Measurements from ENCODE around the gene FUCA1.
A peak's percentile ranks its signal among the peaks of the same experiment; 100 is the strongest.
"Not testable (repeated sequence)": the region's sequence is repeated elsewhere in the genome, so short reads cannot be mapped to it uniquely, and the experiment has no call there.

The FUCA1 gene

DNA sequence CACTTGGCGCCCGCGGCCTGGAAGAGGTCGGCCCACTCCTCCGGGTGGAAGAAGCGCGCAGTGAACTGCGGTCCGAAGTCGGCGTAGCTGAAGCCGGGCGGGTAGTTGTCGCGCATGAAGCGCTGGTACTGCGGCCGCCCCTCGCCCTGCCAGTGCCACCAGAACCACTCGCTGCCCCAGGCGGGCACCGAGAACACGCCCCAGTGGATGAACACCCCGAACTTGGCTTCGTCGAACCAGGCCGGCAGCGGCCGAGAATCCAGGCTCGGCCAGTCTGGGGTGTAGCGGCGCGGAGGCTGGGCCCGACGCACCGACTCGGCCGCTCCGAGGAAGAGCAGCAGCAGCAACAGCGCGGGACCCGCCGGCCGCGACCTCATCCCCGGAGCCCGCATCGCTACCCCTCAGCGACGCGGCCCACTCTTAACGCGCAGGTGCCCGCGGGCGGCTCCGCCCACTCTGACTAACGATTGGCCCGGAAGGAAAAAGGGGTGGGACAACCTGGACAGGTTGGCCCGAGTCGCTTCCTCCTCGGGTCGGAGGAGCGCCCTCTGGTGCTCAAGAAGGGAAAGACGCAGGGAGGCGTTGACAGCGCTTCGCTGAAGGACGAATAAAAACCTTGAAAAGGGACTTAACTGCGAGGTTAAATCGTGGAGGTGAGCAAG is at the start of gene FUCA1:
TSS of gene FUCA1 (minus strand) at position 396 of the 662 bp plus-strand sequence. CDS start at position 392, 4 bp downstream.
- DNase-seq, result peak; percentile 55 to 87

DNA sequence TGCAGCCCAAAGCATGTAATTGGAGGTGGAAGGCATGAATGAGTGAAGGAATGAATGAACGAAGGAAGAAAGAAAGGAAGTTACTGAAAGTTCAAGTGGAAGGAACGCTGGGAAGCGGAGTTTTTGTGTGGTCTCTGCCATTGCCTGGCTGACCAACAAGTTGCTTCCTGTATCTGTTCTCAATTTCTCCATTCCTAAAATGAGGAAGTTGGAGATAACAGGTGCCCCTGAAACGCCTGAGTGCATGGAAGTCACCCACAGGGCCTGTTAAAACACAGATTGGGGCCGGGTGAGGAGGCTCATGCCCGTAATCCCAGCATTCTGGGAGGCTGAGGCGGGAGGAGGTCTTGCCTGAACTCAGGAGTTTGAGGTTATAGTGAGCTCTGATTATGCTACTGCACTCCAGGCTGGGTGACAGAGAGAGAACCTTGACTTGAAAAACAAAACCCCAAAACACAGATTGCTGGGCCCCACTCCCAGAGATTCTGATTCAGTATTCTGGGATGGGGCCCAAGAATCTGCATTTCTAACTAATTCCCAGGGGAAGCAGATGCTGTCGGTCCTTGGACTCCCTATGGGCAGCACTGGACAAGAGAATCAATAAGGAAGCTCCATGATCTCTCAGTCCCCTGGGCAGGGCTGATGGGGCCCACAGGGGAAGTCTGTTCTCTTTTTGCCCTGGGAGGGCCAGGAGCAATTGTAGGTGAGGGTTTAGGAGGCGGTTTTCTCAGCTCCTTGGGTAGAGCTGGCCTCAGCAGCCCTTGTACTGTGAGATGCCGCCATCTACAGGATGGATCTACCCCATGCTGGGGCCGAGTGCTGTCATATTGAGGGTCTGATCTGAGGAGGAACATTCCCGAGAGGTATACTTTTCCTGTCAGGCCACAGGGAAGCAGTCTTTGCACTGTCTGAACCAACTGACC is 48.4 kb upstream of the FUCA1 start:
- peak; percentile 28 to 71 for DNase-seq

DNA sequence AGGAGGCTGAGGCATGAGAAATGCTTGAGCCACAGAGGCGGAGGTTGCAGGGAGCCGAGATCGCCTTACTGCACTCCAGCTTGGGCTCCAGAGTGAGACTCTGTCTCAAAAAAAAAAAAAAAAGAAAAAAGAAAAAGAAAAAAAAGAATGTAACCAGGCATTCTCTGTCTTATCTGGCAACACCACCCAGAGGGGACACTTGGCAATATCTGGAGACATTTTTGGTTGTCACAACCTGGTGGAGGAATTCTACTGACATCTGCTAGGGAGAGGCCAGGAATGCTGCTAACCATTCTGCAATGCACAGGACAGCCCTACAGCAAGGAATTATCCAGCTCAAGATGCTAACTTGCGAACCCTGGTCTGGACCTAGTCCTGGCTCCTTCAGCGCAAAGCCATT is 47.4 kb upstream of the FUCA1 start:
- DNase-seq, result no peak

DNA sequence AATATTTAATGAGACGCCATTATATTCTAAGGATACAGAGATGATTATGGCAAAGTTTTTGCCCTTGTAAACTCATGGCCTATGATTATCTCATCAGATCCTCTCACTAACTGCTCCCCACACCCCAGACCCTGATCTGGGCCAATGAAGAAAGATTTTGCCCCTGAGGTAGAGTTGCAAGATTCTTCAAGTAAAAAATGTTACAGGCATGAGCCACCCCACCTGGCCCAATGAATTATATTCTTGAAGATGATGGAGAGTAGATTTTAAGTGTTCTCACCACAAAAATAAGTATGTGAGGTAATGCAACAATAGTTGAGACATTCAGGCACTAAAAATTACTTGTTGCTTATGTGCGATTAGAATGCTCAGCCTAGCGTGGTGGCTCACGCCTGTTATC is 46.8 kb upstream of the FUCA1 start:
- no peak for DNase-seq

DNA sequence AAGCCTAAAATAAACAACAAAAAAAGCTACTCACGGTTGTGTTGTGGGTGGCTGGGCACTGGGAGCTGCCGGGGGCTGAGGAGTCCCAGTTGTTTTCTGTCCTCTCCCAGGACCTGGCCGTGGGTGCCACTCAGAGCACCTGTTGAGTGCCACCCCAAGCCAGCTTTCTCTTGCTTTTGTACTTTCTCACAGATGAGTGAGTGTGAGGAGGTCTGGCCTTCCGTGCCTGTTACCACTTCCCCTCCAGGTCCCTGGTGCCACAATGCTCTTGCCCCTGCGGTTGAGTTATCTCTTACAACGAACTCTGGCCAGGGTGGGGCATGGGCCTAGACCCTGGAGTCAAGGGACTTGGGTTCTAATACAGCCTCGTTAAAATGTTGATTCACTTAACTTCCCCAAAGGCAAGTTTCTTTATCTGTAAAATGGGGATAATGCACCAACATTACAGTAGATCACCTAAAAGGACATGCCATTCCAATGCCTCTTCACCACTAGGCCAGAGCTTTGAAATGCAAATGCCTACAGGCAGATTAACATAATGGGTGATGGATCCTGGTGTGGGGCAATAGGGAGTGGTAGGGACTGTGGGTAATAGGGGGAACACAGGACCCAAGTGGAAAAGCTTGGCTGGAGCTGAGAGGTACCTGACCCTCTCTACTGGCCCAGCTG is 45.3 kb upstream of the FUCA1 start, which contains the start of gene CNR2:
TSS of gene CNR2 (minus strand) at position 151 of the 669 bp plus-strand sequence. CDS start 37,745 bp downstream, outside the sequence.
- peak in 1 of 2 donors; percentile 28 for DNase-seq

DNA sequence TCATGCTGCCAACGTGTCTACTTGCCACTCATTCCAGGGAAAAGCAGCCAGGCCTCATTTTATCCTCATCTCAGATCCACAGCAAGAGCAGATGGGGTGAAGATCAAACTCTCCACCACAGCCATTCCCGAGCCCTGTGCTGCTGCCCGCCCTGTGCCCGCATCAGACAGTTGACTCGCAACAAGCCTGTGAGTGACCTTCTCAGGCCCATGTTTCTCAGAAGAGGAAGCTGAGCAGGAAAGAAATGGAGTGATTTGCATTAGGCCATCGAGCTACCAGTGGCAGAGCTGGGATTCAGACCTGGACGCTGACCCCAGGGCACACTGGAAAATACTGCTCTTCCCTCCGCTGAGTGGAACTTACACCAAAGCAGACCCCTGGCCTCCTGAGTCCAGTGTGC is 43.8 kb upstream of the FUCA1 start:
- no peak for DNase-seq

DNA sequence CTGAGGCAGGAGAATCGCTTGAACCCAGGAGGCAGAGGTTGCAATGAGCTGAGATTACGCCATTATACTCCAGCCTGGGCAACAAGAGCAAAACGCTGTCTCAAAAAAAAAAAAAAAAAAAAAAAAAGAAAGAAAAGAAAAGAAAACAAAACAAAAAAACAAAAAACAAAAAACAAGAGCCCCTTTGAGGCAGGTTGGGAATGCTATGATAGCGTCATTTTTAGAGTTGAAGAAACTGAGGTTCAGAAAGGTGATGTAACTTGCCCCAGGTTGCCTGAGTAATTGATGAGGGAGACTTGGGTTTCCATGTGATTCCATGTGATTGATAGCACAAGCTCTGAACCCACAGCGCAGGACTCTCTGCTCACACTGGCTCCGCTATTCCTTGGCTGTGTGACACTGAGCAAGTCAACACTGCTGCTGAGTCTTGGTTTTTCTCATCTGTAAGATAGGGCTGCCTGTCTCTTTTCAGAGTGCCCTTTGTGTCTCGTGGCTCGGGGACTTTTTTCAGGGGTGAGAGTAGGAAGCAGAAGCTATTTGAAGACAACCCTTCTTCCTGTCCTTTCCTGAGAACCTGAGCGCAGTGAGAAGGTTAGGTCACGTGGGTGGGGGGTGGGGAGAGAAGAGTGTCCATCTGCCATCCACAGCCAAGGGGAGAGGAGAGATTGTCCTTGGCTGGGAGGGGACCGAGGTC is 42.6 kb upstream of the FUCA1 start:
- peak in 1 of 2 donors; percentile 35 for DNase-seq

DNA sequence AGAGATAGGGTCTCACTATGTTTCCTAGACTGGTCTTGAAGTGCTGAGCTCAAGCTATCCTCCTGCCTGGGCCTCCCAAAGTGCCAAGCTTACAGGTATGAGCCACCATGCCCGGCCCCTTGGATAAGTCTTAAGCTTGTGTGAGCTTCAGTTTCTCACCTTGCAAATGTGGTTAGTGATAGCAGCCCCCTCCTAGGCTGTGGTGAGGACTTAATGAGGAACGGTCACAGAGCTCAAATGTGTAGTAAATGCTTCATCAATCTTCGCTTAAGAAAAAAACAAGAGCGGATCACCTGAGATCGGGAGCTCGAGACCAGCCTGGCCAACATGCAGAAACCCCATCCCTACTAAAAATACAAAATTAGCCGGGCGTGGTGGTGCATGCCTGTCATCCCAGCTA is 42.1 kb upstream of the FUCA1 start:
- DNase-seq, result no peak

DNA sequence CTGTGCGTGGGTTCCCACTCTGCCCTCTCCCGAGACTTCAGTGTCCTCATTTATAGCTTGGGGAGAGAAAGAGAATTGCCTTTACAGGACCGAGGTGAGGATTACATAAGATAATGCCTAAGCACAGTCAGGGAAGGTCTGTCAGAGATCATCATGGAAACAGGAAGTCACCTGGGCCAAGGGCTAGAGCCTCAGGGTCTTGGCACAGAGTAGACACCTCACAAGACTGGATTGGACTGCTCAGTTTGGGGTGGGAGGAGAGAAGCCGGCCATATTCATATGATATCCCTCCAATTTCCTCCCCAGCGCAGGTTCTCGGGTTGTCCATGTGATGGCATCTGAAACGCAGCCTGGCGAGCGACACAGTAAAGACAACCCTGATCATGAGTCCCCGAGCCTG is 41.3 kb upstream of the FUCA1 start:
- no peak for DNase-seq

DNA sequence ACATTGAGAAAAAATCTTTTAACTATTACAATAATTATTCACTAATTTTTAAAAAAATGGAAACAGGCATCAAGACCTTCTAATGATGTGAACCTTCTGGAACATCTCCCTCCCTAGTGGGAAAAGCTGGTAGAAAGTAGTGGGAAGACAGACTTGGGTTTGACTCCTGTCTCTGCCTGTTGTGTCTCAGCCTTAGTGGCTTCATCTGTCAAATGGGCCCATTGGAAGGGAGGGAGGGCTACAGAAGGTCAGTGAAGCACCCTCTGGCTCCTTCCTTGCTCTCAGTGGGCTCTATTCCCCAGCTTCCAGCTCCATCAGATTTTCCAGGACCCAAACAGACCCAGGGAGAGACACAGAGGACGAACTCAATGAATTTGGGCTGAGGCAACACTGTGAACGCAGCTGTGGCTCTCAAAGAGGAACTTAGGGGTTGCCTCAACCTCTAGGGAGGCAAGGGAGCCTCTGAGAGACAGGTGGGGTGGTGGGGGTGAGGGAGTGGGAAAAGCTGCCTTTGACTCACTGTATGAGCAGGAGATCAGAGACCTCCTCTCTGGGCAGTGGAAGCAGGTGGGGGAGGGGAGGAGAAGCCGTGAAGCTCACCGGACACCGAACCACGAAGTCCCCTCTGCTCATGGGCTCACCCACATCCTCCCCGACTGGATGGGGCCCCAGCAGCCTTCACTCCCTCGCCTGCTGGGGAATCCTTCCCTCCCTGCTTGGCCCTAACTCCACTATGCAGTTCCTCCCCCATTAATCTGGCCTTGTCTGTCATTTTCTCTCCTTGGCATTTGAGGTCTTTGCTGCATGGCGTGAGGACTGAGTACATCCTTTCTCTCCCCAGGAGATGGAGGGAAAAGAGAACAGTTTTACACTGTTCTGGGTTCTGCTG is 40.6 kb upstream of the FUCA1 start:
- peak; percentile 34 to 80 for DNase-seq

DNA sequence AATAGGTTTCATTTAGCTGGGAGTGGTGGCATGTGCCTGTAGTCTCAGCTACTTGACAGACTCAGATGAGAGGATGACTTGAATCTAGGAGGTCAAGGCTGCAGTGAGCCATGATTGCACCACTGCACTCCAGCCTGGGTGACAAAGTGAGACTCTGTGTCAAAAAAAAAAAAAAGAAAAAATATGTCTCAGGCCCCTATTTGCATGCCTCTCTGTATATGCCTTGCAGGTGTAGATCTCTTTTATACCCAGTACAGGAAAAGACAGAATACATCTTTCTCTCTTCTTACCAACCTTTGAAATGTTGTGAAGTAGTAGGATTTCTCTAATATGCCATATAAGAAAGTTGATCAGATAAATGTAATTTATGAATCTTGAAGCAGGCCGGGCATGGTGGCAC is 38.6 kb upstream of the FUCA1 start:
- DNase-seq, result no peak

DNA sequence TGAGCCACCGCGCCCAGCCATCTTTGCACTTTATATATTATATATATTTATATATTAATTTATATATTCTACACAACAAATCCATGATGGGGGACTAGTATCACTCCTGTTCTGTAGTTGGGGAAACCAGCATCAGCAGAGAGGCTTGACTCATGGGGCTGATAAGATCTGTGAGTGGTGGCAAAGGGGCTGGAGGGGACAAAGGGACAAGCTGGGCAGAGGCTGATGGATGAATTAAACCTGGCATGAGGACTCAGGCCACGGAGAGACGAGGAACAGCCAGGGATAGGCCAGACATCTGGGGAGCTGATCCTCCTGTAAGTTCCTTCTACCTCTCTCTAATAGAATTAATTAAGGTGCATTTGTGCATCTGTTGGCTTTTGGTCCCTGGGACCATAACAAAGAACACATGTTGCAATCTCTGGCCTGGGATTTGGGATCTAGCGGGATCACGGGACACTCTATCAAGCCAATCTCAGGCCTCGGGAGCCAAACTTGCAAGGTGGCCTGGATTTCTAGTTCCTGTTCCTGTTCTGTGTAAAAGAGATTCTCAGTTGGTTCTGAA is 37.5 kb upstream of the FUCA1 start:
- DNase-seq, result no peak

DNA sequence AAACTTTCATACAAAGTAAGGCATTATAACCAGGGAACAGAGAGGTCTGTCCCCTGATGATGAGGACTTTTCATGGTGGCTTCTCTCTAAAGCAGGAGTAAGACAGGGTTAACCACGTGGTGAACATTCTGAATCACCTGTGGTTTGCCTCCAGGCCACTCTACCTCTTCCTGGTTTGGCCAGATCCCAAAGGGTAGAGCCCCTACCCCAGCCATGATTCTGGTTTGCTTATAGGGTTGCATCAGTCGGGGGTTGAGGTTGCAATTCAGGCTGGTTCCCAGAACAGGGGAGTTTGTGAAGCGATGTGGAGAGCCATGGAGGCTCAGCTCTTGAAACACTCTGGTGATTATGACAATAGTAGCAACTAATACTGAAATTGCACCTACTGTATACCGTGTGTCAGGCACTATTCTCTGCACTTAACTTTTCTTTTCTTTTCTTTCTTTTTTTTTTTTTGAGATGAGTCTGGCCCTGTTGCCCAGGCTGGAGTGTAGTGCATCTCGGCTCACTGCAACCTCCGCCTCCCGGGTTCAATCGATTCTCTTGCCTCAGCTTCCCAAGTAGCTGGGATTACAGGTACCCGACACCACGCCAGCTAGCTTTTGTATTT is 36.8 kb upstream of the FUCA1 start:
- DNase-seq, result no peak

DNA sequence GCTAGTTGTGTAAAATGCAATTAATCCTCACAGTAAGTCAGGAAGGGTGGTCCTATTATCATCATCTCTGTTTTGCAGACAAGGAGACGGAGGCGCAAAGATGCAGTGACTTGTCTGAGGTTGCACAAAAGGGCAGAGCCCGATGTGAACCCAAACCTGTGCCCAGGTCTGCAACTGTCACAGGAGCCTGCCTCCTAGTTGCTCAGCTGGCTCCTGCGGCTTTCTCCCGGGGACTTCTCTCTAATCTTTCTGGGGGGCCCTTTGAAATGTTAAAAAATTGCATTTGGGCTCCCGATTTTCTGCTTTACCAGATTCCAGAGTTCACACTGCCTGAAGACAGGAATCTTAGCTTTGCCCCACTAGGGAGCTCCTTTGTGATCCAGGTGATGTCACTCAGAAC is 35.7 kb upstream of the FUCA1 start:
- no peak for DNase-seq

DNA sequence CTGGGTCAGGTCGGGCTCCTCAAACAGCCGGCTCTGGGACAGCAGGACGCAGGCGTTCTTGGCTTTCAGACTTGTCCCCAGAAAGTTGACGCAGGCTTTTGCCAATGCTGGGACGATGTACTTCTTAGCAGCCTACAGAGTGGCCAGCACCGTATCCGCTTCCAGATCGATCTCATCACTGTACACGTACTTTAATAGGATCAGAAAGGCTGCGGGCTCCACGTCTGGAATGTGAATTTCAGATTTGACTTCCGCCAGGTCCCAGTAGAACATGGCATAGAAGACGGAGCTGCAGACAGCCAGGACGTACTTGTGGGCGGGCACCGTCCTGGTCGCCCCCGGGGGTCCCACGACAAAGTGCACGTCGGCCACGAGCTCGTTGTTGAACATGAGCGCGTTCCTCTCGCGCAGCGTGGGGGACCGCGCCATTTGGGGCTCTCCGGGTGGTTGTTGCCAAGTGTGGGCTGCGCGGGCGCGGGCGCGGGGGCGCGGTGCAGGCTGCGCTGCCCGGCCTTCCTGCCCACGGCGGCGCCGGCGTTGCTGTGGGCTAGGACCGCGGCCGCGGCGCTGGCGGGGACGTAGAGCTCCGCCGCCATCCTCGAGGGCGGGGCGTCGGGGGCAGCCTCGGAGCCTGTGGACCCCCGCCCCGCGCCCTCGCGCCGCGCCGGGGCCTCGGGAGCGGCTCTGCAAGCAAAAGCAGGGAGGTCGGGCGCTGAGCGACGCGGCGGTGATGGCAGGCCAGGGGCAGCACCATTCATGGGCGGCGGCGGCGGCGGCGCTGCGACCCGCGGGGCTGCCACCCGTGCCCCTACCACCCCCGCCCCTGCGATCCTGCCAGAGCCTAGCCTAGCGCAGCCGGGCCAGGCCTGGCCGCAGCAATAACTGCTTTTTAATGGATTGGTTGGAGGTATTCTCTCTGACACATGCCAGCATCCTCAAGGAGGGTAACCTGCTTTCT is 34.5 kb upstream of the FUCA1 start:
- DNase-seq, result no peak

DNA sequence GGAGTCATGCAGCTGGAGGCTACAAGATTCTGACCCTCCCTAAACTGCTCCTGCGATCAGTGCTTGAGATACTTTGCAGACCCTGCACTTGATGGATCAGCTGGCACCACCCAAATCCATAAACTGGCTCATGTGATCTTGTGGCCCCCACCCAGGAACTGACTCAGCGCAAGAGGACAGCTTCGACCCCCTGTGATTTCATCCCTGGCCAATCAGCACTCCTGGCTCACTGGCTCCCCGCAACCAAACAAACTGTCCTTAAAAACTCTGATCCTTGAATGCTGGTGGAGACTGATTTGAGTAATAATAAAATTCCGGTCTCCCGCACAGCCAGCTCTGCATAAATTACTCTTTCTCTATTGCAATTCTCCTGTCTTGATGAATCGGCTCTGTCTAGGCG is 31.9 kb upstream of the FUCA1 start:
- not testable (repeated sequence) for DNase-seq

DNA sequence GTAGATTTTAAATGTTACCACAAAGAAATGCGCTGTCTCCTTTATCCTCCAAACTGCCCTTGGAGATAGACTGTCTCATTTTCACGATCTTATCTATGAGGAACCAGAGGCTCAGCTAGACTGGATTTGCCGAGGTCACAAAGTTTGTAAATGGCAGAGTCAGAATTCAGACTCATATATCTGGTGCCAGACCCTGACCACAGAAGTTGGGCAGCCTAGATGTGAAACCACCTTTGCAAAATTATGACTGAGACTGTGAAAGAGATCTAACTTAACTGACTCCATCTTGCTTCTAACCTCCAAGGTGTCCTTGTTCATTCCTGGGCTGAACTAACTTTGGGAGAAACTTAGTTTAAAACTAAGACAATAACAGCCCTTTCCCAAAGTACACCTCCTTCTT is 31.0 kb upstream of the FUCA1 start:
- peak in 1 of 2 donors; percentile 91 for DNase-seq

DNA sequence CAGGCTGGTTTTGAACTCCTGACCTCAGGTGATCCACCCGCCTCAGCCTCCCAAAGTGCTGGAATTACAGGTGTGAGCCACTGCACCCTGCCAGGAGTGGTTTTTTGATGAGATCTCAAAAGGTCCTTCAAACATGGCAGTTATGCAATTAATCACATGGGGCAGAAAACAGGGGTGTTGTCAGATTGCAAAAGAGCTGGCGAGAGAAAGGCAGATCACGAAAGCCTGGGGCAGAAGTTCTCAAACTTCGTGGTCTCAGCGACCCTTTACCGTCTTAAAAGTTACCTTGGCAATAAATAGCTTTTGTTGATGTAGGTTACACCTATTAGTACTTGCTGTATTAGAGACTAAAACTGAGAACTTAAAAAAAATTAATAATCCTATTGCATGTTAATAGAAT is 29.0 kb upstream of the FUCA1 start:
- DNase-seq, result no peak

DNA sequence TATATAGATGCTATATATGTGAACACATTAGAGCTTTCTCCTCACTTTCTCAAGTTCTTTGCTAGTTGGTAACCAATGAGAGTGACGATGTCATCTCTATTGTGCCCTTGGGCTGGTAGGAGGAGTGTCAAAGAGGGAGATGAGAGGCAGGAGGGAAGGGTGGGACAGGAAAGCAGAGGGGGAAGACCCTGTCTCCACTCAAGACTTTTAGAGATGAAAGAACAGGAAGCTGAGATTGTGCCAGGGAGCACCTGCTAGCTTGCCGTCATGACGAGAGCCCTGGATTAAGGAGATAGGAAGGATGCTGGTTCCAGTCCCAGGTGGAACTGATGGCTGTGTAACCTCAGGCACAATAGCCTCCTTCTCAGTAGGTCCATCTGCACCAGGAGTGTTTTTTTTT is 28.4 kb upstream of the FUCA1 start:
- DNase-seq, result peak in 1 of 2 donors; percentile 46

DNA sequence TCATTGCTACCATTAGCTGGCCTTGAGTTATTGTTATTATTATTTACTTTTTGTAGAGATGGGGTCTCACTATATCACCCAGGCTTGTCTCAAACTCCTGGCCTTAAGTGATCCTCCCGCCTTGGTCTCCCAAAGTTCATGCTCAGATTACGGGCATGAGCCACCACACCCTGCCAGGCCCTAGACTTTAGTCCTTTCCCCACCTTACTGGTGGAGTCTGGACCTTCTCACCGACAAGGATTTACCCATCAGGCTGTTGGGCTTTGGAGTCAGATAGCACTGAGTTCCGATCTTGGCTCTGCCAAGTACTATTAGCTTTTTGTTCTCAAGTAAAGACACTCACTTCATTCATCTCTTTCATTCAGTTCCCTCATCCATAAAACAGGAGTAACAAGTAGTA is 27.9 kb upstream of the FUCA1 start:
- DNase-seq, result no peak
